ENCODE data around the gene CREB5.
"Not testable (repeated sequence)": the region's sequence is repeated elsewhere in the genome, so short reads cannot be mapped to it uniquely, and the experiment has no call there.

The CREB5 gene

GRCh38 chr7:28804157-28804556 lies 391.8 kb downstream of the CREB5 start:
- no peak for DNase-seq (ENCODE audit: low read depth in 2 of 2, low spot score in 1 of 2)

GRCh38 chr7:28804990-28805389 lies 392.7 kb downstream of the CREB5 start:
- DNase-seq (ENCODE audit: low read depth in 2 of 2, low spot score in 1 of 2) = no peak

- no peak for DNase-seq (ENCODE audit: low read depth in 2 of 2, low spot score in 1 of 2)
Observed at GRCh38 chr7:28806841-28807240, 394.5 kb downstream of the CREB5 start.

- no peak for DNase-seq (ENCODE audit: low read depth in 2 of 2, low spot score in 1 of 2)
Observed at GRCh38 chr7:28807396-28807994, 395.2 kb downstream of the CREB5 start.

- no peak for DNase-seq (ENCODE audit: low read depth in 2 of 2, low spot score in 1 of 2)
Observed at GRCh38 chr7:28808796-28809533, 396.6 kb downstream of the CREB5 start.

- DNase-seq (ENCODE audit: low read depth in 2 of 2, low spot score in 1 of 2) = no peak
Observed at GRCh38 chr7:28811008-28811407, 398.7 kb downstream of the CREB5 start.

- DNase-seq (ENCODE audit: low read depth in 2 of 2, low spot score in 1 of 2) = no peak
Observed at GRCh38 chr7:28811701-28812430, 399.5 kb downstream of the CREB5 start.

GRCh38 chr7:28812616-28813015 lies 400.3 kb downstream of the CREB5 start:
- no peak for DNase-seq (ENCODE audit: low read depth in 2 of 2, low spot score in 1 of 2)

GRCh38 chr7:28813243-28813962 lies 401.1 kb downstream of the CREB5 start:
- no peak for DNase-seq (ENCODE audit: low read depth in 2 of 2, low spot score in 1 of 2)

GRCh38 chr7:28815369-28815927 lies 403.1 kb downstream of the CREB5 start:
- no peak for DNase-seq (ENCODE audit: low read depth in 2 of 2, low spot score in 1 of 2)

- DNase-seq (ENCODE audit: low read depth in 2 of 2, low spot score in 1 of 2) = no peak
Observed at GRCh38 chr7:28815928-28816373, 403.6 kb downstream of the CREB5 start.

GRCh38 chr7:28818996-28819395 lies 406.7 kb downstream of the CREB5 start:
- no peak for DNase-seq (ENCODE audit: low read depth in 2 of 2, low spot score in 1 of 2)

- no peak for DNase-seq (ENCODE audit: low read depth in 2 of 2, low spot score in 1 of 2)
Observed at GRCh38 chr7:28823582-28823981, 411.3 kb downstream of the CREB5 start.

GRCh38 chr7:28825817-28826448 lies 413.6 kb downstream of the CREB5 start:
- not testable (repeated sequence) for DNase-seq (ENCODE audit: low read depth in 2 of 2, low spot score in 1 of 2)

- DNase-seq (ENCODE audit: low read depth in 2 of 2, low spot score in 1 of 2) = no peak
Observed at GRCh38 chr7:28830846-28831245, 418.5 kb downstream of the CREB5 start.

- no peak for DNase-seq (ENCODE audit: low read depth in 2 of 2, low spot score in 1 of 2)
Observed at GRCh38 chr7:28832669-28833068, 420.4 kb downstream of the CREB5 start.

- no peak for DNase-seq (ENCODE audit: low read depth in 2 of 2, low spot score in 1 of 2)
Observed at GRCh38 chr7:28835800-28836199, 423.5 kb downstream of the CREB5 start.

GRCh38 chr7:28836716-28837115 lies 424.4 kb downstream of the CREB5 start:
- no peak for DNase-seq (ENCODE audit: low read depth in 2 of 2, low spot score in 1 of 2)

GRCh38 chr7:28837216-28837615 lies 424.9 kb downstream of the CREB5 start:
- DNase-seq (ENCODE audit: low read depth in 2 of 2, low spot score in 1 of 2) = no peak

GRCh38 chr7:28840592-28840995 lies 428.3 kb downstream of the CREB5 start:
- no peak for DNase-seq (ENCODE audit: low read depth in 2 of 2, low spot score in 1 of 2)

- DNase-seq (ENCODE audit: low read depth in 2 of 2, low spot score in 1 of 2) = no peak
Observed at GRCh38 chr7:28841766-28842165, 429.4 kb downstream of the CREB5 start.
